K562 (cell line): ENCODE data around the gene PRTN3. TPM values are rescaled to one million over a fixed set of nuclear protein-coding genes. Genes with fewer than 3 reads are reported as not detected.
A peak's percentile ranks its signal among the peaks of the same experiment; 100 is the strongest.

Experiments used
- CEBPG ChIP-seq, 3 experiments: fragments of 200-800 bp in 1 of 3; sonication (Bioruptor generic) in 1 of 3; sonication (generic) in 1 of 3; formaldehyde crosslinking in 1 of 3; IDR thresholded peaks in 2 of 3; conservative IDR thresholded peaks in 1 of 3; 2 replicates each; pipeline versions ENCODE4 v1.6.1 to v1.8.0; 2016 to 2022; ENCODE audit warnings: missing compliant biosample characterization in 2 of 3, missing genetic modification characterization in 2 of 3, mild to moderate bottlenecking in 1 of 3, missing genetic modification reagents in 1 of 3
- MLLT1 ChIP-seq, 2 experiments: fragments of 450-650 bp; IDR thresholded peaks; 2 replicates each; pipeline ENCODE4 v1.6.1; 2016
- TFAM ChIP-seq: fragments of 250-450 bp; sonication (Bioruptor Pico); conservative IDR thresholded peaks from 2 replicates; pipeline ENCODE4 v1.5.0; 2021; ENCODE audit warnings: mild to moderate bottlenecking, moderate library complexity
- THRB ChIP-seq: fragments of 450-650 bp; formaldehyde crosslinking; conservative IDR thresholded peaks from 2 replicates; pipeline ENCODE4 v1.4.0; 2022; ENCODE audit warnings: mild to moderate bottlenecking, missing genetic modification characterization
- ZFP91 ChIP-seq: sonication (generic); formaldehyde crosslinking; IDR thresholded peaks from 2 replicates; pipeline ENCODE4 v1.8.0; 2022; ENCODE audit warnings: mild to moderate bottlenecking, missing genetic modification reagents
- ZFX ChIP-seq: sonication (generic); formaldehyde crosslinking; IDR thresholded peaks from 2 replicates; pipeline ENCODE4 v1.8.0; 2022; ENCODE audit warnings: mild to moderate bottlenecking, missing genetic modification reagents, moderate library complexity
- polyA plus RNA-seq, 8 experiments: library from polyadenylated mRNA; depleted of rRNA in 4 of 8; stranded (reverse) in 5 of 8; unstranded in 3 of 8; fragments of >200 nt; fragmentation: Nextera tagmentation in 2 of 8; fragmentation: Illumina TruSeq in 1 of 8; extraction: Ambion mirVana in 2 of 8; extraction: Trizol in 1 of 8; gene quantifications; 2 replicates each; pipeline versions ENCODE4 v1.2.1 to v1.2.3, GENCODE V29; 2011 to 2014; ENCODE audit warnings: inconsistent platforms in 1 of 8, missing spikeins in 1 of 8
- total RNA-seq, 7 experiments: library from RNA; depleted of rRNA in 6 of 7; stranded (reverse); fragments of >200 nt in 6 of 7; fragmentation: Illumina TruSeq in 2 of 7; extraction: Trizol in 2 of 7; gene quantifications; 2 replicates each; pipeline versions ENCODE4 v1.2.1 to v1.2.3, GENCODE V29; 2011 to 2021; ENCODE audit warnings: low replicate concordance in 1 of 7
- TF ChIP-seq, protein P1 (sequence below): fragments of 450-650 bp; IDR thresholded peaks from 2 replicates; pipeline ENCODE4 v1.6.1; 2016; ENCODE audit warnings: low read depth
- TF ChIP-seq, protein P2 (sequence below): sonication (generic); formaldehyde crosslinking; IDR thresholded peaks from 2 replicates; pipeline ENCODE4 v1.8.1; 2023; ENCODE audit warnings: mild to moderate bottlenecking, missing genetic modification reagents

PRTN3 gene
- total and polyA plus RNA-seq, 9 of the 15 experiments (the other 6 are each of a cell fraction or from before 2014, with no cell fraction given): 0.14 to 0.86 (median 0.43) TPM; not detected in 3

DNA sequence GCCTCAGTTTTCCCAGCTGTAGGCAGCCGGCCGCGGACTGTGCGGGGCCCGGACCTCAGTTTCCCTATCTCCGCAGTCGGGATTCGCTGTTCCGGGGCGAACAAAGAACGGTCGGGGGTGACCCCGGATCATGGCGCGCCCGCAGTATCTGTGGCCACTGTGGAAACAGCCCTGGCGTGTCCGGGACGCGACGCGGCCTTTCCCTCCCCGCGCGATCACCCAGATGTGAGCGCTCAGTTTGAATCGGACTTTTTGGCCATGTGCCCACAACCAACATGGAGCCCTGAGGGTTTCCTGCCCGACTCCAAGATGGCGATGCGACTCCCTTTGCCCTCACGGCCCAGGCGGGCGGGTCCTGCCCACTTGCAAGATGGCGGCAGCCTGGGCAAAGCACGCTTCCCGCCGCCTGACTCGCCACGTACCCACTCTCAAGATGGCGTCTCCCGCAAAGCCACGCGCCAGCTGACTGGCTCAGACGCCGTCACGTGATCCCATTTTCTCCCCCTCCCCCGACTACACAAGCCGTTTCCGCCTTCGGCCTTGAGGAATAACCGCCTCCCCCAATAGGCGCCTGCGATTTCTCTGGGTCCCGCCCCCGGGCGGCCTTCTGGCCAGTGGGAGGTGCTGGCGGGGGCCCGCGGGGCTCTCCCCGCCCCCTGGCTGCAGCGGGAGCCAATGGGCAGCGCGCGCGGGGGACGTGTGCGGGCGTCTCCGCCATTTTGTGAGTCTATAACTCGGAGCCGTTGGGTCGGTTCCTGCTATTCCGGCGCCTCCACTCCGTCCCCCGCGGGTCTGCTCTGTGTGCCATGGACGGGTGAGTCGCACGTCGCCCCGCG is 43.9 kb upstream of the PRTN3 start, which contains the start of gene PTBP1 (continued):
- TF ChIP-seq ZFP91 (CRISPR knock-in tag) (no peak), ZFX (peak; percentile 92), THRB (CRISPR knock-in tag) (peak; percentile 69; the same call in 1 of the 2 replicates), MLLT1 (IDR thresholded peaks at IDR 0.05) (peak in 1 of 2 experiments; percentile 83; a peak in 1 of 4 replicates), CEBPG (CRISPR knock-in tag; IDR thresholded peaks at IDR 0.05) (no peak), CEBPG (tag; conservative IDR thresholded peaks at IDR 0.05 in 1 of 2, IDR thresholded peaks at IDR 0.05 in 1 of 2) (no peak), TFAM (CRISPR knock-in tag) (no peak)
- TF ChIP-seq, protein P1, sequence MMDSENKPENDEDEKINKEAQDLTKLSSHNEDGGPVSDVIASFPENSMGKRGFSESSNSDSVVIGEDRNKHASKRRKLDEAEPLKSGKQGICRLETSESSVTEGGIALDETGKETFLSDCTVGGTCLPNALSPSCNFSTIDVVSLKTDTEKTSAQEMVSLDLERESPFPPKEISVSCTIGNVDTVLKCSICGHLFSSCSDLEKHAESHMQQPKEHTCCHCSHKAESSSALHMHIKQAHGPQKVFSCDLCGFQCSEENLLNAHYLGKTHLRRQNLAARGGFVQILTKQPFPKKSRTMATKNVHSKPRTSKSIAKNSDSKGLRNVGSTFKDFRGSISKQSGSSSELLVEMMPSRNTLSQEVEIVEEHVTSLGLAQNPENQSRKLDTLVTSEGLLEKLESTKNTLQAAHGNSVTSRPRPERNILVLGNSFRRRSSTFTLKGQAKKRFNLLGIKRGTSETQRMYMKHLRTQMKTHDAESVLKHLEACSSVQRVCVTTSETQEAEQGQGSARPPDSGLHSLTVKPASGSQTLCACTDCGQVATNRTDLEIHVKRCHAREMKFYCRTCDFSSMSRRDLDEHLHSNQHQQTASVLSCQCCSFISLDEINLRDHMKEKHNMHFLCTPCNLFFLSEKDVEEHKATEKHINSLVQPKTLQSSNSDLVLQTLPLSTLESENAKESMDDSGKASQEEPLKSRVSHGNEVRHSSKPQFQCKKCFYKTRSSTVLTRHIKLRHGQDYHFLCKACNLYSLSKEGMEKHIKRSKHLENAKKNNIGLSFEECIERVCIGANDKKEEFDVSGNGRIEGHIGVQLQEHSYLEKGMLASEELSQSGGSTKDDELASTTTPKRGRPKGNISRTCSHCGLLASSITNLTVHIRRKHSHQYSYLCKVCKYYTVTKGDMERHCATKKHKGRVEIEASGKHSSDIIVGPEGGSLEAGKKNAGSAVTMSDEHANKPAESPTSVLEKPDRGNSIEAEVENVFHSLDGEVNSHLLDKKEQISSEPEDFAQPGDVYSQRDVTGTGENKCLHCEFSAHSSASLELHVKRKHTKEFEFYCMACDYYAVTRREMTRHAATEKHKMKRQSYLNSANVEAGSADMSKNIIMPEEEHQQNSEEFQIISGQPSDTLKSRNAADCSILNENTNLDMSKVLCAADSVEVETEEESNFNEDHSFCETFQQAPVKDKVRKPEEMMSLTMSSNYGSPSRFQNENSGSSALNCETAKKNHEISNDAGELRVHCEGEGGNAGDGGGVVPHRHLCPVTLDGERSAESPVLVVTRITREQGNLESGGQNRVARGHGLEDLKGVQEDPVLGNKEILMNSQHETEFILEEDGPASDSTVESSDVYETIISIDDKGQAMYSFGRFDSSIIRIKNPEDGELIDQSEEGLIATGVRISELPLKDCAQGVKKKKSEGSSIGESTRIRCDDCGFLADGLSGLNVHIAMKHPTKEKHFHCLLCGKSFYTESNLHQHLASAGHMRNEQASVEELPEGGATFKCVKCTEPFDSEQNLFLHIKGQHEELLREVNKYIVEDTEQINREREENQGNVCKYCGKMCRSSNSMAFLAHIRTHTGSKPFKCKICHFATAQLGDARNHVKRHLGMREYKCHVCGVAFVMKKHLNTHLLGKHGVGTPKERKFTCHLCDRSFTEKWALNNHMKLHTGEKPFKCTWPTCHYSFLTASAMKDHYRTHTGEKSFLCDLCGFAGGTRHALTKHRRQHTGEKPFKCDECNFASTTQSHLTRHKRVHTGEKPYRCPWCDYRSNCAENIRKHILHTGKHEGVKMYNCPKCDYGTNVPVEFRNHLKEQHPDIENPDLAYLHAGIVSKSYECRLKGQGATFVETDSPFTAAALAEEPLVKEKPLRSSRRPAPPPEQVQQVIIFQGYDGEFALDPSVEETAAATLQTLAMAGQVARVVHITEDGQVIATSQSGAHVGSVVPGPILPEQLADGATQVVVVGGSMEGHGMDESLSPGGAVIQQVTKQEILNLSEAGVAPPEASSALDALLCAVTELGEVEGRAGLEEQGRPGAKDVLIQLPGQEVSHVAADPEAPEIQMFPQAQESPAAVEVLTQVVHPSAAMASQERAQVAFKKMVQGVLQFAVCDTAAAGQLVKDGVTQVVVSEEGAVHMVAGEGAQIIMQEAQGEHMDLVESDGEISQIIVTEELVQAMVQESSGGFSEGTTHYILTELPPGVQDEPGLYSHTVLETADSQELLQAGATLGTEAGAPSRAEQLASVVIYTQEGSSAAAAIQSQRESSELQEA: peak; percentile 63; the same call in 1 of the 2 replicates
- TF ChIP-seq, protein P2, sequence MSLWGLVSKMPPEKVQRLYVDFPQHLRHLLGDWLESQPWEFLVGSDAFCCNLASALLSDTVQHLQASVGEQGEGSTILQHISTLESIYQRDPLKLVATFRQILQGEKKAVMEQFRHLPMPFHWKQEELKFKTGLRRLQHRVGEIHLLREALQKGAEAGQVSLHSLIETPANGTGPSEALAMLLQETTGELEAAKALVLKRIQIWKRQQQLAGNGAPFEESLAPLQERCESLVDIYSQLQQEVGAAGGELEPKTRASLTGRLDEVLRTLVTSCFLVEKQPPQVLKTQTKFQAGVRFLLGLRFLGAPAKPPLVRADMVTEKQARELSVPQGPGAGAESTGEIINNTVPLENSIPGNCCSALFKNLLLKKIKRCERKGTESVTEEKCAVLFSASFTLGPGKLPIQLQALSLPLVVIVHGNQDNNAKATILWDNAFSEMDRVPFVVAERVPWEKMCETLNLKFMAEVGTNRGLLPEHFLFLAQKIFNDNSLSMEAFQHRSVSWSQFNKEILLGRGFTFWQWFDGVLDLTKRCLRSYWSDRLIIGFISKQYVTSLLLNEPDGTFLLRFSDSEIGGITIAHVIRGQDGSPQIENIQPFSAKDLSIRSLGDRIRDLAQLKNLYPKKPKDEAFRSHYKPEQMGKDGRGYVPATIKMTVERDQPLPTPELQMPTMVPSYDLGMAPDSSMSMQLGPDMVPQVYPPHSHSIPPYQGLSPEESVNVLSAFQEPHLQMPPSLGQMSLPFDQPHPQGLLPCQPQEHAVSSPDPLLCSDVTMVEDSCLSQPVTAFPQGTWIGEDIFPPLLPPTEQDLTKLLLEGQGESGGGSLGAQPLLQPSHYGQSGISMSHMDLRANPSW (CRISPR knock-in tag): no peak
